HEK293 (cell line): ENCODE measurements around the gene ABHD3.
"Not testable (repeated sequence)": the region's sequence is repeated elsewhere in the genome, so short reads cannot be mapped to it uniquely, and the experiment has no call there.

Source experiments
- CTCF ChIA-PET: fragments of 350-600 bp; formaldehyde crosslinking; extraction: SDS; loops from one replicate; lab custom pipeline; 2021; ENCODE audit warnings: antibody characterized with exemption; lab: Yijun Ruan, JAX
- POLR2A ChIA-PET: fragments of 300-600 bp; formaldehyde crosslinking; extraction: SDS; loops from one replicate; lab custom pipeline; 2020; ENCODE audit warnings: antibody characterized with exemption, inconsistent platforms; lab: Yijun Ruan, JAX
- H3K27ac ChIP-seq: fragments of 200-500 bp; sonication (Bioruptor generic); 2 replicates; pipeline ENCODE4 v1.5.1; 2014; ENCODE audit warnings: low read depth, low read length, control low read depth, inconsistent platforms; ENCODE audit errors: extremely low read depth
- H3K36me3 ChIP-seq, 2 experiments: fragments of 200-500 bp in 1 of 2; sonication (Bioruptor generic) in 1 of 2; 1 replicate in 1 of 2; 2 replicates in 1 of 2; pipeline ENCODE4 v1.5.1; 2014 to 2017; ENCODE audit warnings: inconsistent platforms in 2 of 2, low read length in 2 of 2; ENCODE audit not compliant: control insufficient read depth in 2 of 2, insufficient read depth in 1 of 2
- H3K4me1 ChIP-seq: fragments of 200-500 bp; sonication (Bioruptor generic); 2 replicates; pipeline ENCODE4 v1.5.1; 2014; ENCODE audit warnings: mild to moderate bottlenecking, low read length, inconsistent platforms; ENCODE audit not compliant: control insufficient read depth, insufficient read depth
- H3K4me3 ChIP-seq: 2 replicates; pipeline ENCODE4 v1.5.1; 2011; ENCODE audit warnings: low read depth, mild to moderate bottlenecking, control low read depth, low read length, moderate library complexity
- H3K9me3 ChIP-seq: fragments of 200-500 bp; sonication (Bioruptor generic); 2 replicates; pipeline ENCODE4 v1.5.1; 2014; ENCODE audit warnings: low read depth, low read length, inconsistent platforms; ENCODE audit not compliant: control insufficient read depth, insufficient read depth
- MYNN ChIP-seq: fragments of 450-650 bp; formaldehyde crosslinking; IDR thresholded peaks from 2 replicates; pipeline ENCODE4 v1.5.1; 2016; ENCODE audit warnings: missing biosample characterization, missing genetic modification characterization, borderline replicate concordance
- PRDM4 ChIP-seq: fragments of 450-650 bp; formaldehyde crosslinking; IDR thresholded peaks from 2 replicates; pipeline ENCODE4 v1.5.1; 2017; ENCODE audit warnings: missing biosample characterization, missing genetic modification characterization
- SCRT2 ChIP-seq: fragments of 450-650 bp; formaldehyde crosslinking; IDR thresholded peaks from 2 replicates; pipeline ENCODE4 v1.5.1; 2016; ENCODE audit warnings: missing biosample characterization, missing genetic modification characterization
- ZFHX2 ChIP-seq: fragments of 450-650 bp; formaldehyde crosslinking; conservative IDR thresholded peaks from 2 replicates; pipeline ENCODE4 v1.5.1; 2016; ENCODE audit warnings: missing biosample characterization, missing genetic modification characterization
- ZNF121 ChIP-seq: fragments of 450-650 bp; formaldehyde crosslinking; IDR thresholded peaks from 2 replicates; pipeline ENCODE4 v1.5.1; 2016; ENCODE audit warnings: missing biosample characterization, missing genetic modification characterization
- ZNF221 ChIP-seq: fragments of 450-650 bp; formaldehyde crosslinking; IDR thresholded peaks from 2 replicates; pipeline ENCODE4 v1.5.1; 2017; ENCODE audit warnings: missing biosample characterization, missing genetic modification characterization, borderline replicate concordance
- ZNF335 ChIP-seq: fragments of 450-650 bp; formaldehyde crosslinking; conservative IDR thresholded peaks from 2 replicates; pipeline ENCODE4 v1.5.1; 2016; ENCODE audit warnings: missing biosample characterization, missing genetic modification characterization
- ZNF449 ChIP-seq: fragments of 450-650 bp; formaldehyde crosslinking; IDR thresholded peaks from 2 replicates; pipeline ENCODE4 v1.5.1; 2017; ENCODE audit warnings: missing biosample characterization, mild to moderate bottlenecking, missing genetic modification characterization, moderate library complexity
- ZNF513 ChIP-seq: fragments of 450-650 bp; IDR thresholded peaks from 2 replicates; pipeline ENCODE4 v1.5.1; 2018; ENCODE audit warnings: missing biosample characterization, missing genetic modification characterization
- ZNF529 ChIP-seq: fragments of 450-650 bp; formaldehyde crosslinking; IDR thresholded peaks from 2 replicates; pipeline ENCODE4 v1.5.1; 2017; ENCODE audit warnings: missing genetic modification characterization, missing biosample characterization; ENCODE audit not compliant: insufficient replicate concordance
- ZNF600 ChIP-seq: fragments of 450-650 bp; formaldehyde crosslinking; IDR thresholded peaks from 2 replicates; pipeline ENCODE4 v1.5.1; 2016; ENCODE audit warnings: missing biosample characterization, missing genetic modification characterization
- ZNF645 ChIP-seq: fragments of 450-650 bp; formaldehyde crosslinking; IDR thresholded peaks from 2 replicates; pipeline ENCODE4; 2016; ENCODE audit warnings: missing biosample characterization, missing genetic modification characterization
- ZNF692 ChIP-seq: fragments of 450-650 bp; formaldehyde crosslinking; IDR thresholded peaks from 2 replicates; pipeline ENCODE4 v1.5.1; 2016; ENCODE audit warnings: missing biosample characterization, missing genetic modification characterization

ABHD3 gene

GRCh38 chr18:21740538-21741311 is 36.2 kb upstream of the ABHD3 start, which contains the start of gene MIB1 (continued):
- TF ChIP-seq ZNF645 (tag by site-specific recombination): no peak
- TF ChIP-seq ZNF449 (tag by site-specific recombination): no peak

- POLR2A ChIA-PET: interaction anchor here (0.6 to 4.5 kb wide), 22 partner anchors 10 to 142 kb away, joined by 3 to 38 read pairs (median 5); partner anchors contain the start of genes ABHD3, ESCO1 and SNRPD1
- Histone ChIP-seq H3K27ac (no peak overlapping the region), H3K9me3 (no peaks in the 10 kb centered on the region), H3K36me3 (no peaks in the 10 kb centered on the region), H3K4me3 (no peak overlapping the region), H3K4me1 (0 out of 2 replicates have a peak, but pooled peaks cover 3% of the 10 kb centered on the region)
- CTCF ChIA-PET: interaction anchor here (0.7 to 1.0 kb wide), 4 partner anchors 127 to 200 kb away, joined by 3 to 5 read pairs (median 3); partner anchors contain the start of genes ESCO1 and SNRPD1
- TF ChIP-seq ZNF513: no peak
- TF ChIP-seq ZNF529 (tag by site-specific recombination): no peak
- TF ChIP-seq SCRT2 (tag by site-specific recombination): peak; percentile 50; the same call in 1 of the 2 replicates
- TF ChIP-seq ZNF221: no peak
- no peak for TF ChIP-seq PRDM4 (tag by site-specific recombination)
- TF ChIP-seq ZNF335: peak; percentile 25; the same call in 1 of the 2 replicates
- 0 out of 2 replicates have a peak, but pooled peaks have one; percentile 24 for TF ChIP-seq ZFHX2
- peak; percentile 55 for TF ChIP-seq ZNF121
- no peak for TF ChIP-seq ZNF692 (tag by site-specific recombination)
- TF ChIP-seq ZNF600 (tag by site-specific recombination): peak; percentile 96
- no peak for TF ChIP-seq MYNN (tag by site-specific recombination)
Measured at GRCh38 chr18:21739604-21740537, 35.3 kb upstream of the ABHD3 start.

- POLR2A ChIA-PET: not testable (repeated sequence)
- CTCF ChIA-PET: interaction anchor here (0.6 to 0.7 kb wide), 2 partner anchors 114 to 140 kb away, joined by 3 read pairs; no protein-coding TSS in a partner anchor
Measured at GRCh38 chr18:21736926-21737325, 32.4 kb upstream of the ABHD3 start.

More at GRCh38 chr18:21736926-21737325, 32.4 kb upstream of the ABHD3 start:
- H3K9me3 ChIP-seq, H3K36me3 ChIP-seq, H3K27ac ChIP-seq, H3K4me3 ChIP-seq, H3K4me1 ChIP-seq: not testable (repeated sequence)
